H1 (cell line): ENCODE data around the gene TRMT61A. TPM values are rescaled to one million over a fixed set of nuclear protein-coding genes. Genes with fewer than 3 reads are reported as not detected.

Experiments used
- CTCF ChIA-PET: fragments of 300-600 bp; sonication (Branson Sonifier 250); formaldehyde crosslinking; loops from one replicate; lab custom pipeline; 2021; ENCODE audit not compliant: partially characterized antibody; lab: Charles Lee
- POLR2A ChIA-PET: fragments of 300-600 bp; sonication (Branson Sonifier 250); formaldehyde crosslinking; loops from one replicate; lab custom pipeline; 2021; ENCODE audit warnings: inconsistent platforms; ENCODE audit not compliant: partially characterized antibody; lab: Charles Lee
- DNase-seq, 2 experiments: peaks; one replicate each; pipeline versions ENCODE4 v3.0.0 to v3.0.0-alpha.2; 2010 to 2022; ENCODE audit warnings: low spot score in 2 of 2, low read depth in 1 of 2, mixed read lengths in 1 of 2
- FAIRE-seq: peaks from 2 replicates; lab custom pipeline; 2011; peaks lifted over from hg19 to GRCh38; lab: Jason Lieb, UNC
- H2AFZ ChIP-seq: 2 replicates; pipeline ENCODE4 v1.8.1; 2012; ENCODE audit warnings: low read length, inconsistent platforms
- H2AK5ac ChIP-seq: 2 replicates; pipeline ENCODE4 v1.6.1; 2013; ENCODE audit warnings: low read depth, low read length
- H2BK120ac ChIP-seq: replicated peaks from 2 replicates; pipeline ENCODE3; 2013; ENCODE audit warnings: low read depth, low read length, inconsistent platforms
- H2BK12ac ChIP-seq: 2 replicates; pipeline ENCODE4 v1.6.1; 2013; ENCODE audit warnings: low read depth, low read length
- H2BK15ac ChIP-seq: 2 replicates; pipeline ENCODE4 v1.6.1; 2013; ENCODE audit warnings: low read length
- H2BK20ac ChIP-seq: 2 replicates; pipeline ENCODE4 v1.6.1; 2013; ENCODE audit warnings: low read length
- H2BK5ac ChIP-seq: 2 replicates; pipeline ENCODE4 v1.6.1; 2013; ENCODE audit warnings: low read depth, low read length
- H3K14ac ChIP-seq: 2 replicates; pipeline ENCODE4 v1.6.1; 2013; ENCODE audit warnings: inconsistent platforms; ENCODE audit not compliant: insufficient read length
- H3K18ac ChIP-seq: 2 replicates; pipeline ENCODE4 v1.6.1; 2013; ENCODE audit warnings: low read length; ENCODE audit errors: extremely low read depth
- H3K23ac ChIP-seq: 2 replicates; pipeline ENCODE4 v1.6.1; 2013; ENCODE audit warnings: inconsistent platforms; ENCODE audit not compliant: insufficient read length
- H3K23me2 ChIP-seq: 2 replicates; pipeline ENCODE4 v1.6.1; 2013; ENCODE audit warnings: low read depth, low read length
- H3K27ac ChIP-seq: 2 replicates; pipeline ENCODE4 v1.6.1; 2011; ENCODE audit warnings: low read depth, low read length, inconsistent platforms
- H3K27me3 ChIP-seq, 4 experiments: replicated peaks in 1 of 4; 1 replicate in 1 of 4; 2 replicates in 3 of 4; pipeline versions ENCODE4 v1.6.1 to v1.8.1; 2011 to 2013; ENCODE audit warnings: low read length in 3 of 4, mild to moderate bottlenecking in 3 of 4, inconsistent platforms in 2 of 4, mixed read lengths in 2 of 4, moderate library complexity in 1 of 4; ENCODE audit not compliant: control insufficient read depth in 3 of 4, insufficient read depth in 3 of 4; ENCODE audit errors: extremely low read depth in 1 of 4
- H3K36me3 ChIP-seq, 4 experiments: 2 replicates each; pipeline versions ENCODE4 v1.6.1 to v1.8.1; 2011 to 2013; ENCODE audit warnings: mild to moderate bottlenecking in 4 of 4, low read length in 3 of 4, moderate library complexity in 2 of 4, control low read depth in 1 of 4, inconsistent platforms in 1 of 4; ENCODE audit not compliant: insufficient read depth in 4 of 4, control insufficient read depth in 2 of 4
- H3K4ac ChIP-seq: replicated peaks from 2 replicates; pipeline ENCODE3; 2013; ENCODE audit warnings: low read length, low read depth, mixed read lengths, inconsistent platforms; ENCODE audit not compliant: insufficient read length
- H3K4me1 ChIP-seq, 4 experiments: replicated peaks in 1 of 4; 1 replicate in 1 of 4; 2 replicates in 3 of 4; pipeline versions ENCODE4 v1.6.1 to v1.8.1; 2011 to 2013; ENCODE audit warnings: low read length in 3 of 4, inconsistent platforms in 2 of 4, mixed read lengths in 1 of 4; ENCODE audit not compliant: insufficient read depth in 4 of 4, control insufficient read depth in 3 of 4
- H3K4me2 ChIP-seq, 2 experiments: 2 replicates each; pipeline versions ENCODE4 v1.6.1 to v1.8.1; 2011 to 2013; ENCODE audit warnings: low read depth in 2 of 2, low read length in 2 of 2, control low read depth in 1 of 2, inconsistent platforms in 1 of 2, mild to moderate bottlenecking in 1 of 2; ENCODE audit not compliant: insufficient read depth in 1 of 2
- H3K4me3 ChIP-seq, 4 experiments: fragments of 200-600, 300-600 bp in 1 of 4; sonication (generic), shearing (Covaris generic), sonication (Bioruptor Twin) in 1 of 4; 2 replicates each; pipeline versions ENCODE4 v1.5.1 to v1.8.1; 2011 to 2016; ENCODE audit warnings: low read length in 4 of 4, low read depth in 3 of 4, control low read depth in 2 of 4, inconsistent platforms in 2 of 4, mild to moderate bottlenecking in 2 of 4, mixed read lengths in 1 of 4, moderate library complexity in 1 of 4; ENCODE audit not compliant: insufficient read depth in 2 of 4; ENCODE audit errors: extremely low read depth in 1 of 4
- H3K56ac ChIP-seq: replicated peaks from 2 replicates; pipeline ENCODE3; 2013; ENCODE audit warnings: low read depth, mild to moderate bottlenecking, mixed read lengths, low read length, inconsistent platforms; ENCODE audit not compliant: insufficient read length
- H3K79me1 ChIP-seq: 2 replicates; pipeline ENCODE4 v1.6.1; 2013; ENCODE audit warnings: low read depth, low read length, control low read depth
- H3K79me2 ChIP-seq, 2 experiments: 2 replicates each; pipeline versions ENCODE4 v1.6.1 to v1.8.1; 2012 to 2013; ENCODE audit warnings: low read length in 2 of 2, mild to moderate bottlenecking in 2 of 2, inconsistent platforms in 1 of 2; ENCODE audit not compliant: insufficient read depth in 2 of 2, control insufficient read depth in 1 of 2
- H3K9ac ChIP-seq, 4 experiments: replicated peaks in 1 of 4; 1 replicate in 1 of 4; 2 replicates in 3 of 4; pipeline versions ENCODE4 v1.6.1 to v1.8.1; 2011 to 2013; ENCODE audit warnings: low read depth in 3 of 4, low read length in 3 of 4, control low read depth in 2 of 4, mild to moderate bottlenecking in 2 of 4, moderate library complexity in 2 of 4, inconsistent platforms in 1 of 4; ENCODE audit errors: extremely low read depth in 1 of 4
- H3K9me3 ChIP-seq, 2 experiments: 2 replicates each; pipeline versions ENCODE4 v1.6.1 to v1.8.1; 2012 to 2013; ENCODE audit warnings: mild to moderate bottlenecking in 2 of 2, moderate library complexity in 2 of 2, control low read depth in 1 of 2, inconsistent platforms in 1 of 2, low read depth in 1 of 2, low read length in 1 of 2, mixed read lengths in 1 of 2; ENCODE audit not compliant: insufficient read depth in 2 of 2
- H4K20me1 ChIP-seq, 2 experiments: replicated peaks in 1 of 2; 2 replicates each; pipeline versions ENCODE3 to v1.8.1; 2011 to 2013; ENCODE audit warnings: inconsistent platforms in 2 of 2, low read length in 2 of 2, mild to moderate bottlenecking in 1 of 2; ENCODE audit not compliant: insufficient read depth in 2 of 2, control insufficient read depth in 1 of 2
- H4K5ac ChIP-seq: 2 replicates; pipeline ENCODE4 v1.6.1; 2013; ENCODE audit warnings: low read length, low read depth, mixed read lengths, inconsistent platforms; ENCODE audit not compliant: insufficient read length
- H4K8ac ChIP-seq: 2 replicates; pipeline ENCODE4 v1.8.0; 2013; ENCODE audit warnings: mild to moderate bottlenecking, moderate library complexity, low read length, inconsistent platforms; ENCODE audit not compliant: insufficient read depth; ENCODE audit errors: extremely low read depth
- H4K91ac ChIP-seq: replicated peaks from 2 replicates; pipeline ENCODE3; 2013; ENCODE audit warnings: low read length, mixed read lengths, inconsistent platforms; ENCODE audit not compliant: insufficient read length
- BACH1 ChIP-seq: IDR thresholded peaks from 2 replicates; pipeline ENCODE4 v1.6.1; 2012; ENCODE audit warnings: low read length, improper control_type of control experiment
- CREB1 ChIP-seq: IDR thresholded peaks from 2 replicates; pipeline ENCODE4 v1.6.1; 2012; ENCODE audit warnings: inconsistent platforms
- POLR2AphosphoS5 ChIP-seq: IDR thresholded peaks from 2 replicates; pipeline ENCODE4 v1.6.1; 2011; ENCODE audit warnings: low read depth, low read length
- RNF2 ChIP-seq: fragments of 200-900, 300-1000 bp; sonication (generic); IDR thresholded peaks from 2 replicates; pipeline ENCODE4 v1.7.1; 2016; ENCODE audit warnings: borderline replicate concordance, low read depth, mild to moderate bottlenecking, antibody characterized with exemption, low read length; ENCODE audit not compliant: poor library complexity, severe bottlenecking; ENCODE audit errors: missing control alignments
- SP1 ChIP-seq: IDR thresholded peaks from 2 replicates; pipeline ENCODE4 v1.6.1; 2011; ENCODE audit warnings: low read depth, low read length
- TAF7 ChIP-seq: optimal IDR thresholded peaks from 2 replicates; pipeline ENCODE3; 2011; ENCODE audit warnings: low read depth, mild to moderate bottlenecking, inconsistent platforms, low read length, moderate library complexity, borderline replicate concordance
- WGBS, 2 experiments: shearing (Covaris generic) in 1 of 2; methylation state at CpG; one replicate each; pipeline versions ENCODE4 v1.1.6 to v1.1.7; 2013 to 2015; ENCODE audit warnings: low lambda C conversion rate in 2 of 2, mixed read lengths in 2 of 2, inconsistent platforms in 1 of 2, low coverage in 1 of 2, missing lambda C conversion rate in 1 of 2; ENCODE audit not compliant: insufficient replicate concordance in 2 of 2, insufficient coverage in 1 of 2, insufficient read length in 1 of 2; ENCODE audit errors: extremely low coverage in 1 of 2, missing lambda C conversion rate in 1 of 2; 5-methylcytosine and 5-hydroxymethylcytosine counted together
- polyA plus RNA-seq, 7 experiments: library from polyadenylated mRNA; depleted of rRNA in 3 of 7; stranded (reverse) in 5 of 7; unstranded in 2 of 7; fragments of >200 nt in 5 of 7; fragments of 200-250 nt in 2 of 7; gene quantifications; 1 replicate in 5 of 7; 2 replicates in 1 of 7; 4 replicates in 1 of 7; pipeline versions ENCODE4 v1.2.1 to v1.2.3, GENCODE V29; 2011 to 2013; ENCODE audit warnings: missing spikeins in 2 of 7, mixed read lengths in 2 of 7
- total RNA-seq: library from RNA; stranded (reverse); fragmentation: NEBNext Ultra II Directional; extraction: Animal tissue kit (Norgen Biotek cat#: 25700); gene quantifications from 2 replicates; pipeline ENCODE4 v1.2.1, GENCODE V29; 2021

Gene TRMT61A
- total and polyA plus RNA-seq, 2 of the 8 experiments (the other 6 are each of a cell fraction or from before 2014, with no cell fraction given), result 15.8 to 19.0 TPM

DNA sequence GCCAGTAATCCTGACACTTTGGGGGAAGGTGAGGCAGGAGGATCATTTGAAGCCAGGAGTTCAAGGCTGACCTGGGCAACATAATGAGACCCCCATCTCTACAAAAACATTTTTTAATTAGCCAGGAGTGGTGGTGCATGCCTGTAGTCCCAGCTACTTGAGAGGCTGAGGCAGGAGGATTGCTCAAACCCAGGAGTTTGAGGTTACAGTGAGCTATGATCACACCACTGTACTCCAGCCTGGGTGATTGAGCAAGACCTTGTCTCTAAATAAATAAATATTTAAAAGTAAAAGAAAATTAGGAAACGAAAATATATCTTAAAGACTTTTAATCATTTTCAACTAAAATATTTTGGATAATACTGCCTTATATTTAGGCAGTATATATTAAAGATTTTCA, 32.2 kb upstream of the TRMT61A start:
- FAIRE-seq, result no peak
- H3K27ac ChIP-seq, result no peak overlapping the region
- peaks cover 2 to 30% (median 11%) of the 10 kb centered on the region in 4 experiments; a peak in 6 of 8 replicates for H3K36me3 ChIP-seq
- H3K23me2 ChIP-seq, result no peaks in the 10 kb centered on the region
- no peak overlapping the region for H3K14ac ChIP-seq
- H2BK15ac ChIP-seq, result no peak overlapping the region
- H4K8ac ChIP-seq, result no peak overlapping the region
- CTCF ChIA-PET, result interaction anchor here (0.9 to 31.3 kb wide), 2 partner anchors 9 to 44 kb away, joined by 3 to 921 read pairs; partner anchors contain the start of gene TRMT61A
- H3K9ac ChIP-seq, result no peak overlapping the region
- no peak overlapping the region for H3K56ac ChIP-seq
- H2BK120ac ChIP-seq, result no peak overlapping the region
- H2AK5ac ChIP-seq, result no peak overlapping the region
- no peaks in the 10 kb centered on the region for H3K9me3 ChIP-seq
- no peak overlapping the region for H3K23ac ChIP-seq
- no peaks in the 10 kb centered on the region for H3K79me1 ChIP-seq
- H4K20me1 ChIP-seq, result peaks cover 0 to 8% of the 10 kb centered on the region in 2 experiments
- no peak overlapping the region for H4K5ac ChIP-seq
- 33% methylated on average over 1 of the region's 1 CpG; no CpG with 5 or more reads in 1 of the 2 experiments for WGBS, 2 experiments
- no peak for DNase-seq
- H3K4ac ChIP-seq, result no peak overlapping the region
- H4K91ac ChIP-seq, result no peak overlapping the region
- no peak overlapping the region for H2BK12ac ChIP-seq
- 0 out of 4 replicates have a peak, but pooled peaks cover 0 to 2% of the 10 kb centered on the region in 2 experiments for H3K79me2 ChIP-seq
- H3K4me2 ChIP-seq, result no peak overlapping the region
- POLR2A ChIA-PET, result no interaction called here
- no peak overlapping the region for H2AFZ ChIP-seq
- no peaks in the 10 kb centered on the region; a peak in 1 of 7 replicates for H3K27me3 ChIP-seq
- no peaks in the 10 kb centered on the region for H3K4me1 ChIP-seq
- no peak overlapping the region for H2BK5ac ChIP-seq
- H3K18ac ChIP-seq, result no peak overlapping the region
- H3K4me3 ChIP-seq, result no peak overlapping the region
- no peak overlapping the region for H2BK20ac ChIP-seq
- TF ChIP-seq POLR2AphosphoS5, result no peak
- TF ChIP-seq RNF2, result no peak
- TF ChIP-seq SP1, result no peak
- TF ChIP-seq CREB1, result no peak
- no peak for TF ChIP-seq BACH1
- no peak for TF ChIP-seq TAF7
